SU-DHL-6 (cell line): ENCODE measurements around the gene AADACL4.
A peak's percentile ranks its signal among the peaks of the same experiment; 100 is the strongest.

Experiments
- H2AFZ ChIP-seq: fragments of 200-600 bp; sonication (generic); 2 replicates; pipeline ENCODE4 v1.6.1; 2014; ENCODE audit warnings: low read depth, mild to moderate bottlenecking, moderate library complexity, mixed read lengths, antibody characterized with exemption, low read length; ENCODE audit not compliant: severe bottlenecking
- H3F3A ChIP-seq: fragments of 200-600 bp; shearing (Covaris generic); 2 replicates; pipeline ENCODE4 v1.6.0; 2016; ENCODE audit warnings: antibody characterized with exemption, mild to moderate bottlenecking; ENCODE audit not compliant: insufficient read depth
- H3K27ac ChIP-seq: fragments of 200-600 bp; sonication (generic); 2 replicates; pipeline ENCODE4 v1.5.1; 2016; ENCODE audit warnings: low read depth, mild to moderate bottlenecking, low read length, moderate library complexity, mixed read lengths
- H3K27me3 ChIP-seq: fragments of 200-600 bp; sonication (generic), shearing (Covaris generic); 2 replicates; pipeline ENCODE4 v1.6.0; 2014; ENCODE audit warnings: mild to moderate bottlenecking, low read length
- H3K36me3 ChIP-seq: fragments of 200-600 bp; sonication (generic); 2 replicates; pipeline ENCODE4 v1.6.1; 2014; ENCODE audit warnings: mild to moderate bottlenecking, low read length, mixed read lengths
- H3K4me2 ChIP-seq: fragments of 300-600, 200-600 bp; shearing (Covaris generic), sonication (generic); 2 replicates; pipeline ENCODE4 v1.6.0; 2014; ENCODE audit warnings: low read length, low read depth, mild to moderate bottlenecking; ENCODE audit not compliant: poor library complexity, severe bottlenecking
- H3K4me3 ChIP-seq: fragments of 200-600 bp; sonication (generic); 2 replicates; pipeline ENCODE4 v1.5.1; 2014; ENCODE audit warnings: antibody characterized with exemption, low read length, mild to moderate bottlenecking, mixed read lengths; ENCODE audit not compliant: insufficient read depth, poor library complexity, severe bottlenecking
- H3K79me2 ChIP-seq: fragments of 200-600 bp; sonication (generic); 2 replicates; pipeline ENCODE4 v1.6.1; 2014; ENCODE audit warnings: mild to moderate bottlenecking, low read length, moderate library complexity; ENCODE audit not compliant: insufficient read depth
- H3K9ac ChIP-seq: fragments of 200-600 bp; sonication (generic); 2 replicates; pipeline ENCODE4 v1.7.0; 2014; ENCODE audit warnings: mild to moderate bottlenecking, low read length
- H3K9me2 ChIP-seq: fragments of 200-600 bp; sonication (generic); replicated peaks from 2 replicates; pipeline ENCODE4 v1.6.1; 2014; ENCODE audit warnings: low read length; ENCODE audit not compliant: insufficient read depth
- H3K9me3 ChIP-seq: fragments of 200-600 bp; sonication (generic); 2 replicates; pipeline ENCODE4 v1.6.1; 2014; ENCODE audit warnings: low read length, mixed read lengths; ENCODE audit not compliant: insufficient read depth
- H4K20me1 ChIP-seq: fragments of 200-600 bp; sonication (generic); 2 replicates; pipeline ENCODE4 v1.6.1; 2014; ENCODE audit warnings: low read depth, mild to moderate bottlenecking, antibody characterized with exemption, low read length, moderate library complexity, mixed read lengths
- CTCF ChIP-seq: fragments of 200-600 bp; sonication (generic); IDR thresholded peaks from one replicate; pipeline ENCODE4 v1.5.1; 2017; ENCODE audit warnings: antibody characterized with exemption, mild to moderate bottlenecking, low read length, moderate library complexity; ENCODE audit not compliant: insufficient read depth, poor library complexity, severe bottlenecking
- EZH2phosphoT487 ChIP-seq: fragments of 200-600 bp; sonication (generic), shearing (Covaris generic); conservative IDR thresholded peaks from 2 replicates; pipeline ENCODE4 v1.6.1; 2018; ENCODE audit warnings: mild to moderate bottlenecking, antibody characterized with exemption, low read length, moderate library complexity, mixed read lengths

The AADACL4 gene

GRCh38 chr1:12618661-12618964, 25.3 kb upstream of the AADACL4 start:
- Histone ChIP-seq H2AFZ (no peak overlapping the region), H3K9ac (no peak overlapping the region)

GRCh38 chr1:12618965-12619791, 24.7 kb upstream of the AADACL4 start:
- no peaks in the 10 kb centered on the region for H3K9me3 ChIP-seq
- H4K20me1 ChIP-seq = no peaks in the 10 kb centered on the region
- H2AFZ ChIP-seq = no peak overlapping the region
- no peaks in the 10 kb centered on the region for H3K36me3 ChIP-seq
- H3K9ac ChIP-seq = no peak overlapping the region
- no peaks in the 10 kb centered on the region for H3K9me2 ChIP-seq
- H3K4me3 ChIP-seq = no peak overlapping the region
- no peak overlapping the region for H3K27ac ChIP-seq
- H3F3A ChIP-seq = no peaks in the 10 kb centered on the region
- H3K4me2 ChIP-seq = no peak overlapping the region
- H3K27me3 ChIP-seq = no peaks in the 10 kb centered on the region
- H3K79me2 ChIP-seq = no peaks in the 10 kb centered on the region
- TF ChIP-seq EZH2phosphoT487 (no peak), CTCF (no peak)

More at GRCh38 chr1:12618661-12618964, 25.3 kb upstream of the AADACL4 start:
- Histone ChIP-seq H3K4me3 (no peak overlapping the region), H3K9me3 (no peaks in the 10 kb centered on the region), H3K27me3 (no peaks in the 10 kb centered on the region), H3K36me3 (no peaks in the 10 kb centered on the region), H4K20me1 (no peaks in the 10 kb centered on the region), H3K9me2 (no peaks in the 10 kb centered on the region), H3K27ac (no peak overlapping the region), H3F3A (no peaks in the 10 kb centered on the region), H3K79me2 (no peaks in the 10 kb centered on the region), H3K4me2 (peak overlapping the region; percentile 55)
- no peak for TF ChIP-seq CTCF

- H4K20me1 ChIP-seq = no peaks in the 10 kb centered on the region
- H3K27ac ChIP-seq = no peak overlapping the region
- no peaks in the 10 kb centered on the region for H3K9me2 ChIP-seq
- H3K79me2 ChIP-seq = no peaks in the 10 kb centered on the region
- H3K9me3 ChIP-seq = no peaks in the 10 kb centered on the region
- no peaks in the 10 kb centered on the region for H3F3A ChIP-seq
- no peaks in the 10 kb centered on the region for H3K36me3 ChIP-seq
- TF ChIP-seq CTCF (peak; percentile 84), EZH2phosphoT487 (no peak)
- H3K9ac ChIP-seq = no peak overlapping the region
- no peak overlapping the region for H2AFZ ChIP-seq
- no peaks in the 10 kb centered on the region for H3K27me3 ChIP-seq
- no peak overlapping the region for H3K4me2 ChIP-seq
- no peak overlapping the region for H3K4me3 ChIP-seq
Observed at GRCh38 chr1:12619792-12620487, 23.9 kb upstream of the AADACL4 start.
